Esophagus squamous epithelium (tissue), 5 donors: ENCODE results near the gene SDF4. TPM values are rescaled to one million over a fixed set of nuclear protein-coding genes. Genes with fewer than 3 reads are reported as not detected.

ENCODE experiments used
- DNase-seq: peaks from one replicate; lab custom pipeline; 2025; lab: John Stamatoyannopoulos, UW
- H3K27ac ChIP-seq, 4 donors: fragments of 200-600 bp; sonication (generic); one replicate each; pipeline ENCODE4 v1.5.1; 2016 to 2019; ENCODE audit warnings: mild to moderate bottlenecking in 1 of 4
- H3K27me3 ChIP-seq, 4 donors: fragments of 200-600 bp; sonication (generic); 1 replicate in 3 of 4; 2 replicates in 1 of 4; pipeline versions ENCODE4 v1.5.1 to v1.6.0; 2017 to 2021; ENCODE audit warnings: antibody characterized with exemption in 1 of 4
- H3K36me3 ChIP-seq, 3 donors: fragments of 200-600 bp; sonication (generic); one replicate each; pipeline ENCODE4 v1.5.1; 2016 to 2019
- H3K4me1 ChIP-seq, 3 donors: fragments of 200-600 bp; sonication (generic); one replicate each; pipeline ENCODE4 v1.5.1; 2017 to 2019
- H3K4me3 ChIP-seq, 4 donors: fragments of 200-600 bp; sonication (generic); 1 replicate in 3 of 4; 2 replicates in 1 of 4; pipeline ENCODE4 v1.5.1; 2016 to 2019; ENCODE audit warnings: mild to moderate bottlenecking in 2 of 4, moderate library complexity in 1 of 4
- H3K9me3 ChIP-seq, 3 donors: fragments of 200-600 bp; sonication (generic); one replicate each; pipeline ENCODE4 v1.5.1; 2016 to 2019
- CTCF ChIP-seq, 6 experiments: fragments of 450-650 bp in 4 of 6; fragments of 200-600 bp in 2 of 6; sonication (generic) in 2 of 6; IDR thresholded peaks; one replicate each; pipeline ENCODE4 v1.5.1; 2016 to 2019; ENCODE audit warnings: antibody characterized with exemption in 6 of 6, mild to moderate bottlenecking in 4 of 6, moderate library complexity in 4 of 6
- POLR2A ChIP-seq, 4 donors: fragments of 450-650 bp; IDR thresholded peaks; one replicate each; pipeline ENCODE4 v1.6.1; 2017; ENCODE audit warnings: antibody characterized with exemption in 4 of 4, mild to moderate bottlenecking in 4 of 4, moderate library complexity in 3 of 4
- WGBS, 2 donors: methylation state at CpG; one replicate each; pipeline ENCODE4 v1.1.5; 2018; 5-methylcytosine and 5-hydroxymethylcytosine counted together
- intact Hi-C: fragments of 100-400 bp; cut with DNase I; formaldehyde crosslinking; loops from one replicate; pipeline ENCODE4 v1.15.0; 2022
- total RNA-seq, 4 donors: library from RNA; depleted of rRNA; stranded (reverse); fragments of >200 nt; gene quantifications; one replicate each; pipeline ENCODE4 v1.1.0, GENCODE V29; 2016
- donor health status: DM: yes; HTN: yes; CAD: no.

SDF4 gene
- total RNA-seq, 4 donors from 2014 or later = 65.0 to 75.4 (median 67.6) TPM

- 53 to 58% methylated on average over 5 of the region's 5 CpGs for WGBS, 2 donors
- H3K4me3 ChIP-seq = no peak overlapping the region
- DNase-seq = no peak
Observed at GRCh38 chr1:1189111-1189510, 42.7 kb downstream of the SDF4 start.

GRCh38 chr1:1187938-1188337 lies 43.9 kb downstream of the SDF4 start:
- H3K27ac ChIP-seq = no peak overlapping the region
- H3K36me3 ChIP-seq = no peaks in the 10 kb centered on the region
- peaks cover 0 to 4% (median 0%) of the 10 kb centered on the region in 3 donors for H3K4me1 ChIP-seq
- TF ChIP-seq CTCF (IDR thresholded peaks at IDR 0.05) (no peak), POLR2A (IDR thresholded peaks at IDR 0.05) (no peak)
- H3K4me3 ChIP-seq = no peak overlapping the region
- no peaks in the 10 kb centered on the region for H3K27me3 ChIP-seq
- intact Hi-C loops = no loop called here
- DNase-seq = no peak
- H3K9me3 ChIP-seq = no peaks in the 10 kb centered on the region

More at GRCh38 chr1:1189111-1189510, 42.7 kb downstream of the SDF4 start:
- TF ChIP-seq CTCF (IDR thresholded peaks at IDR 0.05) (no peak), POLR2A (IDR thresholded peaks at IDR 0.05) (no peak)
- Histone ChIP-seq H3K9me3 (no peaks in the 10 kb centered on the region), H3K36me3 (no peaks in the 10 kb centered on the region), H3K27ac (no peak overlapping the region), H3K4me1 (peaks cover 0 to 4% (median 0%) of the 10 kb centered on the region in 3 donors), H3K27me3 (no peaks in the 10 kb centered on the region)
- intact Hi-C loops = no loop called here

- DNase-seq = no peak
- Histone ChIP-seq H3K4me3 (no peak overlapping the region), H3K27ac (no peak overlapping the region), H3K27me3 (peaks cover 0 to 18% (median 0%) of the 10 kb centered on the region in 4 donors), H3K9me3 (no peaks in the 10 kb centered on the region), H3K4me1 (peaks cover 0 to 4% (median 0%) of the 10 kb centered on the region in 3 donors), H3K36me3 (no peaks in the 10 kb centered on the region)
- WGBS, 2 donors = 77 to 84% methylated on average over 5 to 12 of the region's 31 CpGs
- TF ChIP-seq CTCF (IDR thresholded peaks at IDR 0.05) (no peak), POLR2A (IDR thresholded peaks at IDR 0.05) (no peak)
- intact Hi-C loops = no loop called here
Observed at GRCh38 chr1:1185101-1185765, 46.6 kb downstream of the SDF4 start.

- Histone ChIP-seq H3K27me3 (peaks cover 0 to 30% (median 0%) of the 10 kb centered on the region in 4 donors), H3K4me1 (peaks cover 0 to 4% (median 0%) of the 10 kb centered on the region in 3 donors), H3K36me3 (no peaks in the 10 kb centered on the region), H3K27ac (no peak overlapping the region), H3K9me3 (no peaks in the 10 kb centered on the region), H3K4me3 (no peak overlapping the region)
- no peak for TF ChIP-seq POLR2A (IDR thresholded peaks at IDR 0.05)
- TF ChIP-seq CTCF (IDR thresholded peaks at IDR 0.05) = no peak
- intact Hi-C loops = no loop called here
- DNase-seq = no peak
- WGBS, 2 donors = 64 to 92% methylated on average over 7 to 8 of the region's 33 CpGs
Observed at GRCh38 chr1:1183833-1184775, 47.7 kb downstream of the SDF4 start.
